Inflammatory macrophage treated with lipopolysaccharide for 1 hour (primary cell): ENCODE results near the gene CDYL2.
A peak's percentile ranks its signal among the peaks of the same experiment; 100 is the strongest.
"Not testable (repeated sequence)": the region's sequence is repeated elsewhere in the genome, so short reads cannot be mapped to it uniquely, and the experiment has no call there.

ENCODE experiments used
- DNase-seq, 2 donors: peaks; one replicate each; pipeline ENCODE4 v3.0.0-alpha.2; 2020 to 2022

CDYL2 gene

GRCh38 chr16:80804526-80805383 is at the start of gene CDYL2:
CDYL2 (minus strand) TSS chr16:80804598; CDS start chr16:80804173, 425 bp downstream.
- peak; percentile 50 to 52 for DNase-seq

- DNase-seq, result peak; percentile 3 to 28
Measured at GRCh38 chr16:80852261-80852872, 48.0 kb upstream of the CDYL2 start.

- no peak for DNase-seq
Measured at GRCh38 chr16:80851831-80852230, 47.4 kb upstream of the CDYL2 start.

- DNase-seq, result no peak
Measured at GRCh38 chr16:80850757-80851156, 46.4 kb upstream of the CDYL2 start.

GRCh38 chr16:80848862-80849261 is 44.5 kb upstream of the CDYL2 start:
- no peak for DNase-seq

- no peak for DNase-seq
Measured at GRCh38 chr16:80846680-80847079, 42.3 kb upstream of the CDYL2 start.

- DNase-seq, result no peak
Measured at GRCh38 chr16:80846275-80846674, 41.9 kb upstream of the CDYL2 start.

- DNase-seq, result no peak
Measured at GRCh38 chr16:80844395-80844794, 40.0 kb upstream of the CDYL2 start.

GRCh38 chr16:80841231-80841630 is 36.8 kb upstream of the CDYL2 start:
- no peak for DNase-seq

GRCh38 chr16:80837533-80838147 is 33.2 kb upstream of the CDYL2 start:
- DNase-seq, result no peak

GRCh38 chr16:80836846-80837245 is 32.4 kb upstream of the CDYL2 start:
- no peak for DNase-seq

- DNase-seq, result no peak
Measured at GRCh38 chr16:80836202-80836601, 31.8 kb upstream of the CDYL2 start.

- no peak for DNase-seq
Measured at GRCh38 chr16:80831039-80831438, 26.6 kb upstream of the CDYL2 start.

GRCh38 chr16:80828495-80828894 is 24.1 kb upstream of the CDYL2 start:
- DNase-seq, result no peak

- no peak for DNase-seq
Measured at GRCh38 chr16:80827007-80827406, 22.6 kb upstream of the CDYL2 start.

GRCh38 chr16:80825365-80825758 is 21.0 kb upstream of the CDYL2 start:
- DNase-seq, result no peak

GRCh38 chr16:80824623-80825364 is 20.4 kb upstream of the CDYL2 start:
- peak; percentile 51 to 85 for DNase-seq

- no peak for DNase-seq
Measured at GRCh38 chr16:80819988-80820387, 15.6 kb upstream of the CDYL2 start.

- DNase-seq, result no peak
Measured at GRCh38 chr16:80816356-80816755, 12.0 kb upstream of the CDYL2 start.

GRCh38 chr16:80815278-80815677 is 10.9 kb upstream of the CDYL2 start:
- not testable (repeated sequence) for DNase-seq

- DNase-seq, result no peak
Measured at GRCh38 chr16:80812593-80812992, 8.2 kb upstream of the CDYL2 start.

- no peak for DNase-seq
Measured at GRCh38 chr16:80809366-80809765, 5.0 kb upstream of the CDYL2 start.

GRCh38 chr16:80807906-80808305 is 3.5 kb upstream of the CDYL2 start:
- DNase-seq, result no peak
